CD14-positive monocyte (primary cell): ENCODE results near the gene DAO. TPM values are rescaled to one million over a fixed set of nuclear protein-coding genes. Genes with fewer than 3 reads are reported as not detected.

Experiments used
- DNase-seq, 3 donors: peaks; one replicate each; pipeline ENCODE4 v3.0.0-alpha.2; 2011 to 2022
- H2AFZ ChIP-seq: 2 replicates; pipeline ENCODE4 v1.6.0; 2012; ENCODE audit warnings: mild to moderate bottlenecking, low read depth, low read length, inconsistent platforms; ENCODE audit not compliant: insufficient read depth, poor library complexity, severe bottlenecking
- H3K27ac ChIP-seq, 2 donors: 1 replicate in 1 of 2; 2 replicates in 1 of 2; pipeline ENCODE4 v1.5.1; 2012 to 2013; ENCODE audit warnings: low read length in 2 of 2, control low read depth in 1 of 2, inconsistent platforms in 1 of 2, low read depth in 1 of 2, mild to moderate bottlenecking in 1 of 2
- H3K27me3 ChIP-seq, 2 donors: one replicate each; pipeline versions ENCODE4 v1.6.0 to v1.6.1; 2011 to 2013; ENCODE audit warnings: low read length in 2 of 2; ENCODE audit not compliant: control insufficient read depth in 2 of 2, insufficient read depth in 2 of 2
- H3K36me3 ChIP-seq, 2 donors: replicated peaks in 1 of 2; 1 replicate in 1 of 2; 2 replicates in 1 of 2; pipeline versions ENCODE4 v1.5.1 to v1.6.1; 2012 to 2013; ENCODE audit warnings: low read length in 2 of 2, control low read depth in 1 of 2, inconsistent platforms in 1 of 2, mild to moderate bottlenecking in 1 of 2; ENCODE audit not compliant: insufficient read depth in 2 of 2, control insufficient read depth in 1 of 2
- H3K4me1 ChIP-seq, 2 donors: 1 replicate in 1 of 2; 2 replicates in 1 of 2; pipeline versions ENCODE4 v1.5.1 to v1.6.1; 2012 to 2013; ENCODE audit warnings: low read length in 2 of 2, control low read depth in 1 of 2, inconsistent platforms in 1 of 2, mild to moderate bottlenecking in 1 of 2, moderate library complexity in 1 of 2; ENCODE audit not compliant: insufficient read depth in 2 of 2, control insufficient read depth in 1 of 2
- H3K4me2 ChIP-seq: replicated peaks from 2 replicates; pipeline ENCODE3; 2012; ENCODE audit warnings: low read length, moderate library complexity, mild to moderate bottlenecking; ENCODE audit not compliant: poor library complexity, severe bottlenecking; ENCODE audit errors: extremely low read depth
- H3K4me3 ChIP-seq, 3 experiments: fragments of 200-600 bp in 1 of 3; sonication (generic) in 1 of 3; replicated peaks in 1 of 3; 1 replicate in 2 of 3; 2 replicates in 1 of 3; pipeline ENCODE4 v1.5.1; 2011 to 2013; ENCODE audit warnings: low read length in 3 of 3, mild to moderate bottlenecking in 3 of 3, control low read depth in 2 of 3, low read depth in 2 of 3, inconsistent platforms in 1 of 3, moderate library complexity in 1 of 3
- H3K79me2 ChIP-seq: 2 replicates; pipeline ENCODE4 v1.6.0; 2012; ENCODE audit warnings: mild to moderate bottlenecking, control low read depth, inconsistent platforms, low read length, moderate library complexity; ENCODE audit not compliant: insufficient read depth
- H3K9ac ChIP-seq: 2 replicates; pipeline ENCODE4 v1.6.0; 2017; ENCODE audit warnings: low read length, mild to moderate bottlenecking; ENCODE audit not compliant: insufficient read depth, poor library complexity, severe bottlenecking
- H3K9me3 ChIP-seq, 2 donors: replicated peaks in 1 of 2; 1 replicate in 1 of 2; 2 replicates in 1 of 2; pipeline versions ENCODE4 v1.5.1 to v1.6.1; 2012 to 2013; ENCODE audit warnings: low read length in 2 of 2, control low read depth in 1 of 2; ENCODE audit not compliant: control insufficient read depth in 1 of 2, insufficient read depth in 1 of 2
- H4K20me1 ChIP-seq: 2 replicates; pipeline ENCODE4 v1.6.0; 2012; ENCODE audit warnings: mild to moderate bottlenecking, low read length, control low read depth, moderate library complexity; ENCODE audit not compliant: insufficient read depth
- H3K27ac Mint-ChIP-seq, 7 donors: one replicate each; pipeline ENCODE4 v1.8.0; 2020; ENCODE audit warnings: mild to moderate bottlenecking in 7 of 7, mixed read lengths in 7 of 7, moderate library complexity in 6 of 7, inconsistent platforms in 2 of 7
- H3K27me3 Mint-ChIP-seq, 3 donors: one replicate each; pipeline ENCODE4 v1.8.0; 2021 to 2022; ENCODE audit warnings: low read depth in 3 of 3, mild to moderate bottlenecking in 3 of 3, mixed read lengths in 3 of 3, moderate library complexity in 3 of 3, inconsistent platforms in 1 of 3
- H3K36me3 Mint-ChIP-seq, 2 donors: one replicate each; pipeline ENCODE4 v1.8.0; 2020; ENCODE audit warnings: mixed read lengths in 2 of 2, inconsistent platforms in 1 of 2, mild to moderate bottlenecking in 1 of 2
- H3K4me1 Mint-ChIP-seq: one replicate; pipeline ENCODE4 v1.8.0; 2020; ENCODE audit warnings: mild to moderate bottlenecking, mixed read lengths
- H3K4me3 Mint-ChIP-seq, 2 donors: one replicate each; pipeline ENCODE4 v1.8.0; 2020; ENCODE audit warnings: mild to moderate bottlenecking in 2 of 2, mixed read lengths in 2 of 2, moderate library complexity in 1 of 2
- H3K9me3 Mint-ChIP-seq, 7 donors: one replicate each; pipeline ENCODE4 v1.8.0; 2020 to 2022; ENCODE audit warnings: mixed read lengths in 7 of 7, mild to moderate bottlenecking in 6 of 7, moderate library complexity in 6 of 7, inconsistent platforms in 2 of 7
- CTCF ChIP-seq: fragments of 200-600 bp; IDR thresholded peaks from one replicate; pipeline ENCODE4 v1.8.0; 2022; ENCODE audit warnings: antibody characterized with exemption, mild to moderate bottlenecking
- WGBS: methylation state at CpG from one replicate; pipeline ENCODE4 v1.1.5; 2013; ENCODE audit warnings: missing lambda C conversion rate; ENCODE audit not compliant: insufficient coverage; 5-methylcytosine and 5-hydroxymethylcytosine counted together
- intact Hi-C, 2 donors: fragments of 100-400 bp; cut with micrococcal nuclease; formaldehyde crosslinking; loops; one replicate each; pipeline versions ENCODE4 v1.15.0 to v1.15.1; 2023
- polyA plus RNA-seq, 3 donors: library from polyadenylated mRNA; depleted of rRNA in 1 of 3; unstranded in 2 of 3; stranded (reverse) in 1 of 3; fragments of 300-500 nt in 2 of 3; fragments of >200 nt in 1 of 3; fragmentation: Illumina TruSeq in 2 of 3; gene quantifications; 1 replicate in 2 of 3; 2 replicates in 1 of 3; pipeline ENCODE4 v1.2.3, GENCODE V29; 2012 to 2021

Gene DAO
- polyA plus RNA-seq, 3 donors: not detected

GRCh38 chr12:108930756-108931155 lies 50.9 kb downstream of the DAO start:
- Histone ChIP-seq H4K20me1 (no peaks in the 10 kb centered on the region), H3K4me2 (no peak overlapping the region), H3K4me3 (no peak overlapping the region), H3K27ac (peak overlapping the region in 1 of 2 donors; percentile 26), H3K36me3 (no peaks in the 10 kb centered on the region), H3K27me3 (no peaks in the 10 kb centered on the region), H3K9me3 (no peaks in the 10 kb centered on the region), H3K4me1 (peaks cover 10 to 13% of the 10 kb centered on the region in 2 donors), H3K79me2 (no peaks in the 10 kb centered on the region), H2AFZ (no peak overlapping the region), H3K9ac (no peak overlapping the region)
- Mint-ChIP-seq H3K27me3 (peaks cover 0 to 3% (median 1%) of the 10 kb centered on the region in 3 donors), H3K4me3 (no peak overlapping the region), H3K27ac (peak overlapping the region in 1 of 7 donors; percentile 28), H3K4me1 (peaks cover 8% of the 10 kb centered on the region), H3K36me3 (no peaks in the 10 kb centered on the region), H3K9me3 (peaks cover 0 to 1% (median 0%) of the 10 kb centered on the region in 7 donors)
- TF ChIP-seq CTCF: no peak
- intact Hi-C loops: no loop called here
- DNase-seq: no peak
- WGBS: 100% methylated on average over 1 of the region's 3 CpGs

- Histone ChIP-seq H3K4me3 (no peak overlapping the region), H2AFZ (no peak overlapping the region), H3K4me2 (no peak overlapping the region), H3K79me2 (no peaks in the 10 kb centered on the region), H3K27me3 (no peaks in the 10 kb centered on the region), H3K27ac (no peak overlapping the region), H3K9ac (no peak overlapping the region), H3K4me1 (peaks cover 10 to 13% of the 10 kb centered on the region in 2 donors), H3K36me3 (no peaks in the 10 kb centered on the region), H4K20me1 (no peaks in the 10 kb centered on the region), H3K9me3 (no peaks in the 10 kb centered on the region)
- no peaks in the 10 kb centered on the region for H3K36me3 Mint-ChIP-seq
- peaks cover 0 to 4% (median 1%) of the 10 kb centered on the region in 3 donors for H3K27me3 Mint-ChIP-seq
- intact Hi-C loops: no loop called here
- WGBS: 100% methylated on average over 3 of the region's 6 CpGs
- no peak for TF ChIP-seq CTCF
- H3K27ac Mint-ChIP-seq: no peak overlapping the region
- H3K9me3 Mint-ChIP-seq: no peaks in the 10 kb centered on the region
- no peak overlapping the region for H3K4me3 Mint-ChIP-seq
- DNase-seq: no peak
- H3K4me1 Mint-ChIP-seq: peaks cover 8% of the 10 kb centered on the region
Observed at GRCh38 chr12:108933949-108934348, 54.1 kb downstream of the DAO start.
